ENCODE measurements around the gene DCP1A.

Gene DCP1A

DNA sequence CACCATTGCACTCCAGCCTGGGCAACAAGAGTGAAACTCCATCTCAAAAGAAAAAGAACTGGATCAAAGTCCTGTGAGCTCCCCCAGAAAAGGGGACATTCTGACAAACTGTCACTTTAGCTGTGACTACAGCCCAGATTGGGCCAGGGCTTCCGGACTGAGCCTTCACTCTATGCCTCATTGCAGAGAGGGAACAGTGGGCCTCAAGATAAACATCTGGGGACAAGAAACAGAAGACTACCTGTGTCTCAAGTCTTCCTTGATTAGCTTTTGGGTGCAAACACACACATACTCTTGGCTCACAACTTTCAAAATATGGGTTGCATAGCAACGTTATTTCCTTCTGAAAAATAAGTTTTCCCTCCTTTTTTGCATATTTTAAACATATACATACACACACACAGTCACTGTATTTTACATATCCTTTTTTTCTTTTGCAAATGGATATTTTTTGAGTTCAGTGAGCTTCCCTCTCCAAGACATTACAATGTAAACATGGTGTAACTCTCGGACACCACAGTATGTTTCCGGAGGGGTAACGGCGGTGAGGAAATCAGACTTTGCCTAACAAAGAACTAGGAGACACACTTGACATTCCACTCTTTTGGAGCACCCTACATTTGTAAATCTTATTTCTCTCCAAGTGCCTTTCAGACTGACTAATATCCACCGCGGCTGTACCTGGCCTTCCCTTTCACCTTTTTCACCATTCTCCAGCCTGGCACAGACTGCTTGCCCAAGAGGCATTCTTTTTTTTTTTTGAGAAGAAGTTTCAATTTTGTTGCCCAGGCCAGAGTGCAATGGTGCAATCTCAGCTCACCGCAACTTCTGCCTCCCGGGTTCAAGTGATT is 95.0 kb downstream of the DCP1A start:
- Histone ChIP-seq H2AFZ (ENCODE audit: low read depth, low read length, severe bottlenecking) (no peak overlapping the region), H3K9me3 (ENCODE audit: insufficient read depth, low read length) (no peaks in the 10 kb centered on the region), H3K4me2 (ENCODE audit: low read depth, low read length, poor library complexity, severe bottlenecking) (peak overlapping the region; percentile 79), H3K9me2 (replicated peaks; ENCODE audit: insufficient read depth, low read length) (no peaks in the 10 kb centered on the region), H3K4me3 (ENCODE audit: insufficient read depth, low read length, poor library complexity, severe bottlenecking) (no peak overlapping the region), H3K27ac (ENCODE audit: low read depth, low read length) (no peak overlapping the region; the same call in 1 of the 2 replicates), H3K79me2 (ENCODE audit: insufficient read depth, low read length) (peaks cover 83% of the 10 kb centered on the region), H3F3A (ENCODE audit: insufficient read depth) (0 out of 2 replicates have a peak, but pooled peaks cover 3% of the 10 kb centered on the region), H3K9ac (ENCODE audit: low read length) (peak overlapping the region; percentile 4; the same call in 1 of the 2 replicates), H3K36me3 (ENCODE audit: low read length) (no peaks in the 10 kb centered on the region), H3K27me3 (ENCODE audit: low read length) (no peaks in the 10 kb centered on the region), H4K20me1 (ENCODE audit: low read depth, low read length) (peaks cover 12% of the 10 kb centered on the region; the same call in 1 of the 2 replicates)
- TF ChIP-seq, protein P1, sequence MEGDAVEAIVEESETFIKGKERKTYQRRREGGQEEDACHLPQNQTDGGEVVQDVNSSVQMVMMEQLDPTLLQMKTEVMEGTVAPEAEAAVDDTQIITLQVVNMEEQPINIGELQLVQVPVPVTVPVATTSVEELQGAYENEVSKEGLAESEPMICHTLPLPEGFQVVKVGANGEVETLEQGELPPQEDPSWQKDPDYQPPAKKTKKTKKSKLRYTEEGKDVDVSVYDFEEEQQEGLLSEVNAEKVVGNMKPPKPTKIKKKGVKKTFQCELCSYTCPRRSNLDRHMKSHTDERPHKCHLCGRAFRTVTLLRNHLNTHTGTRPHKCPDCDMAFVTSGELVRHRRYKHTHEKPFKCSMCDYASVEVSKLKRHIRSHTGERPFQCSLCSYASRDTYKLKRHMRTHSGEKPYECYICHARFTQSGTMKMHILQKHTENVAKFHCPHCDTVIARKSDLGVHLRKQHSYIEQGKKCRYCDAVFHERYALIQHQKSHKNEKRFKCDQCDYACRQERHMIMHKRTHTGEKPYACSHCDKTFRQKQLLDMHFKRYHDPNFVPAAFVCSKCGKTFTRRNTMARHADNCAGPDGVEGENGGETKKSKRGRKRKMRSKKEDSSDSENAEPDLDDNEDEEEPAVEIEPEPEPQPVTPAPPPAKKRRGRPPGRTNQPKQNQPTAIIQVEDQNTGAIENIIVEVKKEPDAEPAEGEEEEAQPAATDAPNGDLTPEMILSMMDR (IDR thresholded peaks at IDR 0.05; ENCODE audit: insufficient read depth, low read length, poor library complexity, severe bottlenecking) = no peak
- TF ChIP-seq EZH2phosphoT487 (conservative IDR thresholded peaks at IDR 0.05; ENCODE audit: low read length) = no peak

DNA sequence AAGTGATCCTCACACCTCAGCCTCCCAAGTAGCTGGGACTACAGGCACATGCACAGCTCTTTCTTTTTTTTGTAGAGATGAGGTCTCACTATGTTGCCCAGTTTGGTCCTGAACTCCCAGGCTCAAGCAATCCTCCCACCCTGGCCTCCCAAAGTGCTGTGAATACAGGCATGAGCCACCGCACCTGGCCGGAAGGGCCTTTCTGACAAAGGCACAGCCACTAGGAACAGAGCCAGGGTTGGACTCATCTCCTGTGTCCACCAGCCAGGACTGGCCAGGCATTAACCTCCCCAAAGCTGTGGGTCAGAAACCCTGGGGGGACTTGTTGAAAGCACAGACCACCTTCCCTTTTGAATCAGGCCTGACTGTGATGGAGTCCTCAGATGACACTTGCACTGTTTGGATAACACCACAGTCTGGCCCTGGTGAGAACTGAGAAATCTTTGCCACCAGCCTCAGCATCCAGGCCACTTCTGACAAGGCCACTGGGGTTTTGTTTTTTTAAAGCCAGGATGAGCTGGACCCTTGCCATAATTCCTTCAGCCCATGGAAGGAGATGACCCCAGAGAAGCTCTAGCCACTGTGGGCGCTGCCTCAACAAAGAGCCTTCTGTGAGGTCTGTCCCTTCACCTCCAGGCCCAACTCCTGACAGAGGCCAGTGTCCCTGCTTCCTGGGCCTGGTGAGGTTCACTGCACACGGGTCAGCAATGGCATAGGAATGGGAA is 96.3 kb downstream of the DCP1A start:
- no peak overlapping the region for H2AFZ ChIP-seq (ENCODE audit: low read depth, low read length, severe bottlenecking)
- 0 out of 2 replicates have a peak, but pooled peaks cover 3% of the 10 kb centered on the region for H3F3A ChIP-seq (ENCODE audit: insufficient read depth)
- 0 out of 2 replicates have a peak overlapping the region, but pooled peaks have one; percentile 5 for H3K27ac ChIP-seq (ENCODE audit: low read depth, low read length)
- no peak overlapping the region for H3K9ac ChIP-seq (ENCODE audit: low read length)
- TF ChIP-seq, protein P1 (IDR thresholded peaks at IDR 0.05; ENCODE audit: insufficient read depth, low read length, poor library complexity, severe bottlenecking) = no peak
- TF ChIP-seq EZH2phosphoT487 (conservative IDR thresholded peaks at IDR 0.05; ENCODE audit: low read length) = no peak
- no peaks in the 10 kb centered on the region for H3K27me3 ChIP-seq (ENCODE audit: low read length)
- peaks cover 12% of the 10 kb centered on the region; the same call in 1 of the 2 replicates for H4K20me1 ChIP-seq (ENCODE audit: low read depth, low read length)
- no peaks in the 10 kb centered on the region for H3K9me2 ChIP-seq (replicated peaks; ENCODE audit: insufficient read depth, low read length)
- peak overlapping the region; percentile 11 for H3K4me2 ChIP-seq (ENCODE audit: low read depth, low read length, poor library complexity, severe bottlenecking)
- no peak overlapping the region for H3K4me3 ChIP-seq (ENCODE audit: insufficient read depth, low read length, poor library complexity, severe bottlenecking)
- no peaks in the 10 kb centered on the region for H3K36me3 ChIP-seq (ENCODE audit: low read length)
- H3K9me3 ChIP-seq (ENCODE audit: insufficient read depth, low read length) = no peaks in the 10 kb centered on the region
- H3K79me2 ChIP-seq (ENCODE audit: insufficient read depth, low read length) = peaks cover 96% of the 10 kb centered on the region

DNA sequence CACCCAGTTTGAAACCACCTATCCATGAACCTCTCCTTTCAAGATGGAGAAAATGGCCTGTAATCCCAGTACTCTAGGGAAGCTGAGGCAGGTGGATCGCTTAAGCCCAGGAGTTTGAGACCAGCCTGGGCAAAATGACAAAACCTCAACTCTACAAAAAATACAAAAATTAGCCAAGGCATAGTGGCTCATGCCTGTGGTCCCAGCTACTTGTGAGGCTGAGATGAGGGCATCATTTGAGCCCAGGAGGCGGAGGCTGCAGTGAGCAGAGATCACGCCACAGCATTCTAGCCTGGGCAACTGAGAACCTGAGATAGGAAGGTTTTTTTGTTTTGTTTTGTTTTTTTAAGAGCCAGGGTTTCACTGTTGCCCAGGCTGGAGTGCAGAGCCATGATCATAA is 96.9 kb downstream of the DCP1A start:
- H3K9me2 ChIP-seq (replicated peaks; ENCODE audit: insufficient read depth, low read length) = no peaks in the 10 kb centered on the region
- 0 out of 2 replicates have a peak, but pooled peaks cover 3% of the 10 kb centered on the region for H3F3A ChIP-seq (ENCODE audit: insufficient read depth)
- 0 out of 2 replicates have a peak overlapping the region, but pooled peaks have one; percentile 17 for H3K27ac ChIP-seq (ENCODE audit: low read depth, low read length)
- H3K4me2 ChIP-seq (ENCODE audit: low read depth, low read length, poor library complexity, severe bottlenecking) = peak overlapping the region; percentile 25
- H3K36me3 ChIP-seq (ENCODE audit: low read length) = no peaks in the 10 kb centered on the region
- H3K9me3 ChIP-seq (ENCODE audit: insufficient read depth, low read length) = no peaks in the 10 kb centered on the region
- no peak overlapping the region for H3K4me3 ChIP-seq (ENCODE audit: insufficient read depth, low read length, poor library complexity, severe bottlenecking)
- no peak overlapping the region for H2AFZ ChIP-seq (ENCODE audit: low read depth, low read length, severe bottlenecking)
- H4K20me1 ChIP-seq (ENCODE audit: low read depth, low read length) = peaks cover 12% of the 10 kb centered on the region; the same call in 1 of the 2 replicates
- H3K9ac ChIP-seq (ENCODE audit: low read length) = no peak overlapping the region
- H3K27me3 ChIP-seq (ENCODE audit: low read length) = no peaks in the 10 kb centered on the region
- no peak for TF ChIP-seq EZH2phosphoT487 (conservative IDR thresholded peaks at IDR 0.05; ENCODE audit: low read length)
- TF ChIP-seq, protein P1 (IDR thresholded peaks at IDR 0.05; ENCODE audit: insufficient read depth, low read length, poor library complexity, severe bottlenecking) = no peak
- H3K79me2 ChIP-seq (ENCODE audit: insufficient read depth, low read length) = peaks cover 100% of the 10 kb centered on the region
